HG03108 (cell line): Measurements from ENCODE around the gene ADCY7.
A peak's percentile ranks its signal among the peaks of the same experiment; 100 is the strongest.

Source experiments
- ATAC-seq: cut with Tn5 transposase; IDR thresholded peaks from one replicate; pipeline ENCODE4 v1.9.1; 2021; ENCODE audit warnings: moderate library complexity; ENCODE audit not compliant: unreplicated experiment

The ADCY7 gene

DNA sequence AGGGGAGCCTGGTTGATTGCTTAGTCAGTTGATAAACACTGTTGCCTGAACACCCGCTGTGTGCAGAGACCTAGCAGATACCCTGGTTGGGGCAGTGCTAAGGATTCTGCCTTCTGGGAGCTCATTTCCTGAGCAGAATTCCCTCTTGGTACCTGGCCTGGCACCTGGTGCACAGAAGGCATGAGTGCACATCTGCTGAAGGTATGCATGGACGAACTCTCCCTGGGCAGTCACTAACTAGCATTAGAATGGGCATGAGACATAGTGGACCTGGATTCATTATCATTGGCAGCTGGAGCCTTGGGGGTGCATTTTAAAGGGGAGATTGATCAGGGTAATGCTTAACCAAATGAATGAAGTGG lies 13.1 kb downstream of the ADCY7 start:
- no peak for ATAC-seq

GRCh38 chr16:50280932-50281331 lies 14.6 kb downstream of the ADCY7 start:
- no peak for ATAC-seq

DNA sequence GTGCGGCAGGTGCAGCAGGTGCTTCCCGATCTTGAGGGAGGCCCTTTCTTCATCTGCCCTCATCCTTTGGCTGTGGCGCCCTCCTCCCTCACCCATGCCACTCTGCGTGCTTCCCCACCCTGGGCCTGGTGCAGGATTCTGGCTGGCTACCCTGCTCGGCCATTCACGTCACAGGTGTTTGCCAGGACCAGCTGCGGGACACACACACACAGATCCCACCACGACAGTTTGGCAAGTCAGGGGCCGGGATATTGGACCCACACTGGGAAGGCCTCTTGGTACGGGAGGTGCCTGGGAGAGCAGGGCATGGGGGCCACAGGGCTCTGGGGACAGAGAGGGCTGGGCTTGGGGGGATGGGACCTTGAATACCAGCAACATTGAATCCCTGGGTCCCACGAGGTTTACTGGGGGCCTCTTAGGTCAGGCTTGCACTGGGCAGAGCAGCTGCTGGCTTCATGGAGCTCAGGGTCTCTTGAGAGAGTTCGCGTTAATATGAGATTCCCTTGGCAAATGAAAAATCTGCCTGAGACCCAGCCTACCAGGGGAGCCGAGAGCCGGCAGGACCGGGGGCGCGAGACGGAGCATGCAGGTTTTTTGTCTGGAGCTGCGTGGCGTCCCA lies 15.1 kb downstream of the ADCY7 start:
- ATAC-seq = no peak

DNA sequence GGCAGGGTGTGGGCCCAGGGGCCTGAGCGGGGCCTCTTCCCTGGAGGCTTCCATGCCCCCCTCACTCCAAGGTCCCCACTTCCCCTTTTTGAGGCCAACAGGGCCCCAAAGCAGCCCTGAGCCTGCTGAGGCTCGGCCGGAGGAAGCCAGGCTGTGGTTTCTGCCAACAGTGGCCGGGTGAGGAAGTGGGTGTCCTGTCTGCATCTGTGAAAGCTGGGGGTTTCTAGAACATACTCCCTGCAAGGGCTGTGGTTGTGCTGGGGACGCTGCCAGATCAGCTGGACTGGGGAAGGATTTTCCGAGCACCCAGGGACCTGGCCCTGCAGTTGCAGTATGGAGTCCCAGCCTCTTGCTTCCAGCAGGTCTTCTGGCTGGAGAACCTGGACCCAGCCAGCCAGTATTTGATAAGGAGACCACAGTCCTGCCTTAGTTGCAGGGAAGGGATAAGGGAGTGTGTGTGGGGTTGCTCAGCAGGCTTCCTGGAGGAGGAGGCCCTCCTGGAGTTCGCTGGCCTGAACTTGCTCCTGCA lies 15.7 kb downstream of the ADCY7 start:
- ATAC-seq = peak; percentile 91

GRCh38 chr16:50282955-50283631 lies 16.7 kb downstream of the ADCY7 start:
- no peak for ATAC-seq

- ATAC-seq = no peak
These were observed 18.0 kb downstream of the ADCY7 start for GRCh38 chr16:50284131-50284911.

- ATAC-seq = no peak
These were observed 19.2 kb downstream of the ADCY7 start for GRCh38 chr16:50285406-50286003.

- no peak for ATAC-seq
These were observed 20.3 kb downstream of the ADCY7 start for GRCh38 chr16:50286681-50287080.

- ATAC-seq = no peak
These were observed 21.7 kb downstream of the ADCY7 start for GRCh38 chr16:50288026-50288425.

DNA sequence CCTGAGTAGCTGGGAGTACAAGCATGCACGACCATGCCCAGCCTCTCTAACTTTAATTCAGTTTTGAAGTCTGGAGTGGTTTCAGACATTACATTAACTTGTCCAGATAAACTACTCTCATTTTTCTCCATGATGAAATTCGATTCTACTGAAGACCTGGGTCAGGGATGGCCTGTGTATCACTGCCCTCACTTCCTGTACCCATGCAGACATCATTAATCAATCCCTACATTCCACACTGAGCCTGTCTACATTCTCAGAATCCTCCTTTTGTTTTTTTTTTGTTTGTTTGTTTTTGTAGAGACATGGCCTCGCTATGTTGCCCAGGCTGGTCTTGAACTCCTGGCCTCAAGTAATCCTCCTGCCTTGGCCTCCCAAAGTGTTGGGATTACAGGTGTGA lies 22.6 kb downstream of the ADCY7 start:
- ATAC-seq = no peak

GRCh38 chr16:50289950-50290764 lies 23.8 kb downstream of the ADCY7 start:
- ATAC-seq = no peak

GRCh38 chr16:50290856-50291255 lies 24.5 kb downstream of the ADCY7 start:
- no peak for ATAC-seq

GRCh38 chr16:50291719-50292565 lies 25.6 kb downstream of the ADCY7 start:
- ATAC-seq = no peak

GRCh38 chr16:50292566-50292948 lies 26.2 kb downstream of the ADCY7 start:
- no peak for ATAC-seq

DNA sequence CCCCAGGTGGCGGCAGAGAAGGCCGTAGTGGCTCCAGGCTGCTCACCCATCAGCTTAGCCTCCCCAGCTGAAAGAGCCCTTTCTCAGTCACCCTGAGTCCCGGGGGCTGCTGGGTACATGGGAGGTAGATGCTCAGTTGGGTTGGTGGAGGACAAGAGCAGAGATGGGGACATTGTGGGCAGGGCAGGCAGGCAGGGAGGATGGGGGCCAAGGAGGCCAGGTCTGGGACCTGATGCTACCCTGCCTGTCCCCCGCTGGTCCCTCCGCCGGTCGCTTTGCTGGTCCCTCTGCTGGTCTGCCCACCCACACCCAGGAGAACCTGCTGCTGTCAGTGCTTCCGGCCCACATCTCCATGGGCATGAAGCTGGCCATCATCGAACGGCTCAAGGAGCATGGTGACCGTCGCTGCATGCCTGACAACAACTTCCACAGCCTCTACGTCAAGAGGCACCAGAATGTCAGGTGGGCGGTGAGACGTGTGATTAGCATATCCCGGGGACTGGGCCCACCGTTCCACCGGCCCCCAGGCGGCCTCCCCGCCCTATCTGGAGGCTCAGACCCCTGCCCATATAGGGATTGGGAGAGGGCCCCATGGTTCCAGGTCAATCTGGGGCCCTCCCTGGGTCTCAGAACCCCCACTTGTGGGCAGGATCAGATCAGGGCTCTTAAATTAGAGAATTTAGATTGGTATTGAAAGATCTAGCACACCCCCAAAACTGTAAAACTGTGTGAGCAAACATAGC lies 26.9 kb downstream of the ADCY7 start:
- no peak for ATAC-seq

- no peak for ATAC-seq
These were observed 27.9 kb downstream of the ADCY7 start for GRCh38 chr16:50293994-50294855.

DNA sequence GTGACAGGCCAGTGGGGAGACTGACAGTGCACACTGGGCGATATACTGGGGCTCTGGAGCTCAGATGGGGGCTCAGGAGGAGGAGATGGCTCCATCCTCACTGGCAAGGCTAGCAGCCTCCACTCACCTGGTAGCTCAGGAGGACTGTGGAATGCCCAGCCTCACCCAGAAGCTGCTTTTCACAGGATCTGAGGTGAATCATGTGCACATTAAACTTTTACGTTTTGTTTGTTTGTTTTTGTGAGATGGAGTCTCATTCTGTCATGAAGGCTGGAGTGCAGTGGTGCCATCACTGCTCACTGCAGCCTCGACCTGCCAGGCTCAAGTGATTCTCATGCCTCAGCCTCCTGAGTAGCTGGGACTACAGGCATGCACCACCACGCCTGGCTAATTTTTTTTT lies 28.6 kb downstream of the ADCY7 start:
- ATAC-seq = no peak

DNA sequence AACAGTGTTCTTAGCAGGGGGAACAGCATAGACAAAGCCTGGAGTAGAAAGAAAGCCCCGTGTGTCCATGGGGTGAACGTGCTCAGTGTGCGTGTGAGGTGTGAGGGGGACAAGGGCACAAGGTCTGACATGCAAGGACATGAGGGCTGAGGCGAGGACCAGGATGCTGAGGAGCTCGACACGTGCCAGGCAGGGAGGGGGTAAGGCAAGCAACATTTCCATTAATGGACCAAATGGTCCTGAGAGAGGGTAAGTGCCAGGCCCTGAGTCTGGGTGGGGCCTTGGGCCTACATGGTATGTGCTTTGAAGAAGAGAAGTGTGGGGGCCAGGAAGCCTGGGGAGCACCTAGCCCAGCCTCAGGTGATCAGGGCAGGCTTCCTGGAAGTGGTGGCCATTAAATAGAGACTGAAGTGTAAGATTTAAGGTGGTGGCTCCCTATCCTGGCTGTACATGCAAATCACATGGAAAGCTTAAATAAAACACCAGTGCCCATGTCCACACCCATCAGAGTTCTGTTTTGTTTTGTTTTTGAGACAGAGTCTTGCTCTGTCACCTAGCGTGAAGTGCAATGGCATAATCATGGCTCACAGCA lies 29.3 kb downstream of the ADCY7 start:
- ATAC-seq = no peak
